GM18868 (cell line): ENCODE measurements around the gene SULF2.

Experiments used
- ATAC-seq: cut with Tn5 transposase; IDR thresholded peaks from one replicate; pipeline ENCODE4 v1.9.1; 2021; ENCODE audit warnings: mild to moderate bottlenecking, moderate library complexity; ENCODE audit not compliant: unreplicated experiment

SULF2 gene

DNA sequence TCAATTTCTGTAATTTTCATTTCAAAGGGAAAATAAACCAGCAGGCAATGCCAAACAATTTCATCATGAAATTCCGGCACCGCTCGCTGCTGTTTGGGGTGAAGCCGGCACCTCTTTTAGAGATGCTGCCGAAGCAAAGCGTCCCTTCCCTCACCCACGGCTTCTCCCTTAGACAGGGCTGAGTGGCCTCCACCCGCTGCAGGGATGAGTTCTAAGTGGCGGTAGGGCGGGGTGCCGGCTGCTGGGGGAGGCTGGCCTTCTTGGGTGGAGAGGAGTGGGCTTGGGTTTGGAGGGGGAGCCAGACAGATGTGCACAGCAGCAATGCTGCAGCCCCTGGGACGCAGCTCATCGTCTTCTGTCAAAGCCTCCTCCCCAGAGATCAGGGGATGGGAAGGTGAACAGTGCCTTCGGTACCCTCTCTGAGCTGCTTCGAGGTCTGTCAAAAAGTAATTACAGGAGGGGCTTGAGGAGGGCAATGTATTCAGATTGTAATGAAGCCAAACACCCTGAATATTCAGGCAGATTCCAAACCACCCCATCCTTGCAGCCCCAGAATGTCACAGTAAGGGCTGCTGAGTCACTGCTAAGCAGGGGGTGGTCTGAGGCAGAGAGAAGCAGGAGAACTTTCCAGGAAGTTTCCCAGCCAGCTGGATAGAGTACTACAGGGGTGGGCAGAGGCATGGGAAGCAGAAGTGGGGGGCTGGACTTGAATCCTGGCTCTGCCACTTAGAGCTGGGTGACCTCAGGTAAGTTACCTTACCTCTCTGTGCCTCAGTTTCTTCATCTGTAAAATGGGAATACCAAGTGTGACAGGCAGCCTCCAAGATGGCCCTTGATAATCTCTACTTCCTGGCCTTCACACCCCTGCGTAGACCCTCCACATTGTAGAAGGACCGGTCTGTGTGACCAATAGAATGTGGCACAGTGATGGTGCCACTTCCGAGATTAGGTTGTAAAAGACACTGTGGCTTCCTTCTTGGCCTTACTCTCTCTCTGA lies 96.6 kb downstream of the SULF2 start:
- ATAC-seq, result no peak

DNA sequence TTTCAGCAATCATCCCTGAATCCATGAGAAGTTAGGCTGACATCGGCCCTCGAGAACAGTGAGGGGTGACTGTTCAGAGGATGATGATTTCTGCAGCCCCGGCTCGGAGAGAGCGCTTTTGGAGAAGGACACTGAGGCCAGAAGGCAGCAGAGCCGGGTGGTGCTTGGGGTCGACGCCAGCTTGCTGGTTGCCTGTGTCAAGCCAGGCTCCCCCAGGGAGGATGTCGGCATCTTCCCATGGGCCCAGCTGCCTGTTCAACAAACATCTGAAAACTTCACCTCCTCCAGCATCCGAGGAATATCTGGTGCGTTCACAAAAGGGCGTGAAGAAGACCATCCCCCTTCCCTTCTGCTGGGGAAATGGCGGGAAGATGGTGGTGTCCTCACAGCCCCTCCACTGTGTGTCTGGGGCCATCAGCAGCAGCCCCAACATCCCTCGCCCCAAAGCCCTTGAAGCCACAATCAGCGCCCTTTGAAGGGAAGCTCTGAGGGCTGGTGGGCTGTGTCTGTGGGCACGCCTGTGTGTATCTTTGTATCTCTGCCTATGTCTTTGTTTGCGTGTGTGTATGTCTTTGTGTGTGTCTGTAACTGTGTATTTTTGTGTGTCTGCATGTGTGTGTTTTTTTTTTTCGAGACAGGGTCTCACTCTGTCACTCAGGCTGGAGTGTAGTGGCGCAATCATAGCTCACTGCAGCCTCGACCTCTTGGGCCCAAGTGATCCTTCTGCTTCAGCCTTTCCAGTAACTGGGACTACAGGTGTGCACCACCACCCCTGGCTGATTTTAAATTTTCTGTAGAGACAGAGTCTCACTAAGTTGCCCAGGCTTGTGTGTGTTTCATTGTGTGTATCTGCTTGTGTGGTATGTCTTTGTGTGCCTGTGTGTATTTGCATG lies 97.9 kb downstream of the SULF2 start:
- no peak for ATAC-seq

DNA sequence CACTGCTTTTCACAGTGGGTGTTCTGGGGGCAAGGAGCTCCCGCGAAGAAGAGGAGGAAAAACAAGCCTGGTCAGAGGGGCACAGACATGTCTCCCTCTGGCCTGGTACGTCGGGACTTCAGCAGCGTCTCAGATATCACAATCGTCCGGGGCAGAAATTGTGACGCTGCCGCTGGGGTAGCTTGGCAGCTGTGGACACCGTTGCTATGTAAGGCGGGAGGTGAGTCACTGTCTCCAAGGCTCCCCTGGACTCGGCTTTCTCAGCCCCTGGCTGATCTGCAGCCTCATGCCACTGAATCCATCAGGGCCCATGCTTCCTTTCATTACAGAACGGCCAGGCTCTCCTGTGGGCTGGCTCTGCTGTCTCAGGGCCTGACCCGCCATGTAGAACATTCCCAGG lies 98.7 kb downstream of the SULF2 start:
- ATAC-seq, result no peak

DNA sequence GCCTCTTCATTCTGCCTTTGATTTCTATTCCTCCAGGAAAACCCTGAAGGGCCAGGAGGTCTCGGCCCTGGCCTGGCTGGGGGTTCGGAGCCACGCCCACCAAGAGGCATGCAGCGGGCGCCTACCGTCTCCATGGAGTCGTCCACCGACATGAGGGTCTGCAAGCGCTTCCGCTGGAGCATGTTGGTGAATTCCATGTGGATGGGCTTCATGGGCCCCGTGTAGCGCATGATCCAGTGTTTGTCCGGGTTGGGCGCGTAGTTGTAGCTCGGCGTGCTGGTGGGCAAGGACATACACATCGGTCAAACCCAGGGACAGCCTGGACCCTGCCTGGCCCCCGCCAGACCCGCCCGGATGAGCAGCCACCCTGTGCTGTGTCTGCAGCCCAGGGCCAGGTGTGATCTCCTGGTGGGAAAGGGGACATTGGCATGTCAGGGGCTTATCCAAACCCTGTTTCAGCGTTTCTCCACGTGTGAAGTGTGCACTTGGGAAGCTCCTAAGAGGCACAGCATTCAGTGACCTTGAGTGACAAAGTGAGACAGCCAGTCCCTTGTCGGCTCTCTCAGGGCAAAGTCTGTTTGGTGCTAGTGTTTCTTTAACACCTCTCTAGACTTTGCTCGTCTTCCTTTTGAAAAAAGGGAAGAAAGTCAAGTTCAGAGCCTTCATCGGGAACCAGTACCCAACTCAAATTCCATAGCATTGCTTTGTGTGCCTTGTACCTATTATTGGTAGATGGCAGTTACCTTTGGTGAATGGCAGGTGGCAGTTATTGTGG lies 100.8 kb downstream of the SULF2 start:
- ATAC-seq, result no peak

DNA sequence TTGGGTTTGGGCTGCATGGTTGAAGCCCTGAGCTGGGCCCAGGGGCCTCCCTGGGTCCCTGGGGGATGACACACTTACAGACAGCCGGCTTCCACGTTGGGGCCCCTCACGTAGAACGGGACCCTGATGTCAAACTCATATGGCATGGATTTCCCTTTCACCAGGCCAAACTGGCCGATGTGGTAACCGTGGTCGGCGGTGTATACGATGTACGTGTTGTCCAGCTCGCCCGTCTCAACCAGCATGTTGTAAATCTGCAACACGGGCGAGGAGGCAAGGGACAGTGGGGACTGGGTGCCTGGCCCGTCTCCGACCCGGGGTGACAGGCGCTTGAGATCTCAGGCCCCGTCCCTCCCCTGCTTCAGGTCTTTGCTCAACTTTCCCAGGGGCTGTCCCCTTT lies 102.4 kb downstream of the SULF2 start:
- no peak for ATAC-seq

DNA sequence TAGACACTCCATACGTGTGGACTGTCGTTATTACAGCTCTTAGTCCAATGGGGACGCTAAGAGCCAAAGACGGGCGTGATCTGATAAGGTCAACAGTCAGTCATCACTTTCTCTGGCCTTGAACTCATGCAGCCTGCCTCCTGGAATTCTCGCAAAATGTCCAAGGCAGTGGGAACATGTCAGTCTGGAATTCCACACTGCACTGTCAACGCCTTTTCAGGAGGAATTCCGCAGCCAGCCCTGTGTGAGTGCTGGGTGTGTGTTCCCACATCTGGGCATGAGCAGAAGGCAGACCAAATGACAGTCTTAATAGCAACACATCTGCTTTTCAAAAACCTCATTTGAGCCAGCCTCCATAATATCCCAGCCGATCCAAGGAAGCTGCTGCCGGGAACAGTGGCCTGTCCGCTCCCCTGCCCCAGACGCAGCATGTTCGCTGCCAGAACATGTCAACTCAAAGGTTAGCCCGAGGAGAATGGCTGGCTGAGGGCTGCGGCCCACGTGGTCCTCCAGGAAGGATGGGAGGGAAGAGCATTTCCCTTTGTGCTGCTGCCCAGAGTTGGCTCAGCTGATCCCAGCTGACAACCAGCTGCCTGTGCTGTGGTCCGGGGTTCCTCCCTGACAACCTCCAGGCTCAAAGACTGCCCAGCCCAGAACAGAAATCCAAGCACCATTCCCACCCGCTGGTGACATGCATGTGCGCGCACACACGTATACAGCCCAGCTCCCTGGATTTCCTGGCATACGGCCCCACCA lies 103.1 kb downstream of the SULF2 start:
- no peak for ATAC-seq

DNA sequence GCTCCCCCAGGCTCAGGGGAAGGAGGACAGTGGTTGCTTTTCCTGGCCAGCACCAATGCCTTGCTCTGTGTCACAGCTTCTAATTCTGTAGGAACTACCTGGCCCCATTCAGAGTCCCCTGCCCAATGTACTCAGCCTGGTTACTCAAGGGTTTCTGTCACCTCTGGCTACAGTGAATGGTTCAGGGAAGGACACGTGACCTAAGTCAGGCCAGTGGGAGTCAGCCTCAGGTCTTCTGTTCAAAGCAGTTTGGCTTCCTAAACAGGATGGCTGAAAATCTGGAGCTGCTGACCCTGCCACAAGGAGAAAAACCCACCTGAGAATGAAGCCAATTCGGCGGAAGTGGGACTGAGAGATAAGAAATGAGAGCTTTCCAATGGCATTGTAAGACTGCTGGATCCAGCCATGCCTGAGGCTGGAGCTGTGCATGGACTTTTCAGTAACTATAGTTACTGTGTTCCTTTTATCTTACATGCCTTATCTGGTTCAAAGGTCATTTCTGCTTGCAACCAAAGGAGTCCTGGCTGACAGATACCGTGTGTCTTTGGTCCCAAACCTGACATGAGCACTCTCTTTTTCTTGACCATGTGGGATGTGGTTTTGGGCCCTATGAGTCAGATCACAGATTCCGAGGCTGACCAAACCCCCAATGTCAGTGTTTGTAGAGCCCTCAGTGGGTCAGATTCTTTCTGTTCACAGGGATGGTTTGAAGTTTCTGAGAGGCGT lies 104.3 kb downstream of the SULF2 start:
- ATAC-seq, result no peak

DNA sequence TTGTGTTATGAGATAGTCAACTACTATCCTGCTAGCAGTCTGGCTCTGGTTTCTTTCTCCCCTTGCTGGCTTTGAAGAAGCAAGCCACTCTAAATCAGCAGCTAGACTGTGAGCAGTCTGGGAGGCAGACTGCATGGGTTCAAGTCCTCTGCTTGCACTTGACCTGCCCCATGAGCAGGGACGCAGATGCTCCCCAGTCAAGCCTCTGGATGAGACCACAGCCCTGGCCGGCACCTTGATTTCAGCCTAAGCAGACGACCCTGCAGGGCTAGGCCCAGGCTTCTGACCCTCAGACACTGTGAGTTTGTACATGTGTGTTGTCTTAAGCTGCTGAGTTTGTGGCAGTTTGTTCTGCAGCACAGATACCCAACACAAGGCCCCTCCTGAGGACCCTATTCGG lies 105.8 kb downstream of the SULF2 start:
- no peak for ATAC-seq

DNA sequence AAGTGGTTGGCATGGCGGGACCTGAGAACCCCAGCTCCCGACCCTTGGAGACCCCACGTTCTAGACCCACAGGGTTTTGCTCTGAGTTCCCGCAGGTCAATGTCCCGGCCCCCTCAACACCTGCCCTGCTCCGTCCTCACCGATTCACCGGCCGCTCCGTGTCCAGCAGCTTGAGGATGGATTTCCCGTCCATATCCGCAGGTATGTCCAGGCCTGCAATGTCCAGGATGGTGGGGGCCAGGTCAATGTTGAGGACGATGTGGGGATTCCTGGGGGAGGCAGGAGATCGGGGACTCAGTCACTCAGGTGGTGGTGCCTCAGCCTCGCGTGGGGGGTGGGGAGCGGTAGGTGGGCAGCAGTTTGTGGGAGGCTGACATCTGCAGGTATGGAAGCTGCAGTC lies 106.7 kb downstream of the SULF2 start:
- no peak for ATAC-seq

DNA sequence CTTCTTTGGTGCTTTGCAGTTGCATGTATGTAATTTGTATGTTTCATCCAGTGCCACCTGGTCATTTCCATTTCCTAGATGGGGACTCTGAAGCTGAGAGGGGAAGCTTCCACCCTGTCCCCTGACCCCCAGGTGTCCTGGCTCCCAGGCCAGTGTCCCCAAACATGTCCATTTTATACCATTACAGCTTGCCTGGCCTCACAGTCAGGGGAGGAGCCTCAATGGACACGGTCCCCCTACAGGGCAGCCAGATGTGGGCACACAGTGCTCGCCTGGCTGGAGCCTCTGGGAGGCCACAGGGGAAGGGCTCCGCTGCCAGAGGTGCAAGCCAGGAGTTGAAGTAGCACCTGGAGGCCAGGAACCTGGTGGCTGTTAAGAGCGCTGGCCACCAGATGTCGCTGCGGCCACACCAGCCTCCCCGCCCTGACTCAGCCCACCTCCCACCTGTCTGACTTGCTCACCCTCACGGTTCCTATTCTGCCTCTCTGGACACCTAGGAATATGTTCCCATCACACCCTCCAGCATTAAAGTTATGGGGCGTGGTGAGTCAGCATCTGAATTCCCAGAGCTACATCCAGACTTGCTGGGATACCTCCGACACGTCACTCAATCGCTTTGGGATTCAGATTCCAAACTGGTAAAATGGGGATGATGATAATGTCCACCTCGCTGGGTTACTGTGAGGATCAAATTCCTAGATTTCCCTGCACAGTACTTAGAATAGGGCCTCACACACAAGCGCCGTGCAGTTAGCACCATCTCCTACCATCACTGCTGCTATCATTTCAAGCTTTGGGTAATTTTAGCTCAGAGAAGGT lies 107.4 kb downstream of the SULF2 start:
- ATAC-seq, result no peak

DNA sequence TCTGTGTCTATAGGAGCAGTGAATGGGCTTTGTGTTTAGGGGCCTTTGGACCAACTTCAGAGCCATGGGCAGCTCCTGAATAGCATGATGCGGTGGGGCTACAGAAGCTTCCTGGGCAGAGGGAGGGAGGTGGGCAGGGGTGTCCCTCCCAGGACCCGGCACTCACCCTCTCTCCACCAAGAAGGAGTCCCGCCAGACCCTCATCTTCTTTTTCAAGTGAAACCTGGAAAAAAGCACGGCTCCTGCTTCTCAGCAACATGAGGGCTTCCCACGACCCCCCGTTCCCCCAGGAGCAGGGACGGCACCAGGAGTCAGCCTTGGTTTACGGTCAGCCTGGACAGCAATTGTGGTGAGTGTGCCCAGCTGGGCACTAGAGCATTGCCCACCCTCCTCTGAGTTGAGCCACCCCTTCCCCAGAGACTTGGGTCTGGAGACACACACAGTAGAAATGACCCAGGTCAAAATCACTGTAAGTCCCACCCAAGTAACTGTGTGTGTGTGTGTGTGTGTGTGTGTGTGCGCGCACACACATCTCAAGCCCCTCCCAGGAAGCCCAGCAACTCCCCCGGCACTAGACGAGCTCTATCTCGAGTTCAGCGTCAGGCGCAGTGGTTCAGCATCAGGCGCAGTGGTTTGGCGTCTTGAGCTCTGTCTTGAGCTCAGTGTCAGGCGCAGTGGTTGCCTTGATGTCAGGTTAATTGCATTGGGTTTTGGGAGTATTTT lies 108.2 kb downstream of the SULF2 start:
- no peak for ATAC-seq

DNA sequence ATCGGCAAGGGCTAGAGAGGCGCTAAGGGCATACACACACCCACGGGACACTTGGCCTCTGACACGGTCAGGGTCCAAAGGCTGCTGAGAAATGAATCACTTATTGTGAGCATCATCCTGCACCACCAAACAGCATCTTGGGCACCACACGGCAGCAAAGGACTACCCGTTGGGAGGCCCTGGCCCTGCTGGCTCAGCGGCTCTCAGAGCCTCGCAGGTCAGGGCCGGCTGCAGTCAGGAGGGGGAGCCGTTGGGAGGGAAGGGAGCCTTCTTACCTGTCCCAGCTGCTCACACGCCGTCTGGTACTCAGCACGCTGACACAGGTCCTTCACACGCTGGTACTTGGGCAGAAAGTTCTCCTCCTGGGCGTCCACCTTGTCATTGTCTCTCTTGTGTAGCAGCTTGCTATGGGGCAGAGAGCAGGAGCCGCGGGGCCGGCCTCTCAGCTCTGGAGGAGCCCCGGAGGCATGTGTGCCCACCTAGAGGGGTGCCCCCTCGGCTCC lies 109.0 kb downstream of the SULF2 start:
- ATAC-seq, result no peak

DNA sequence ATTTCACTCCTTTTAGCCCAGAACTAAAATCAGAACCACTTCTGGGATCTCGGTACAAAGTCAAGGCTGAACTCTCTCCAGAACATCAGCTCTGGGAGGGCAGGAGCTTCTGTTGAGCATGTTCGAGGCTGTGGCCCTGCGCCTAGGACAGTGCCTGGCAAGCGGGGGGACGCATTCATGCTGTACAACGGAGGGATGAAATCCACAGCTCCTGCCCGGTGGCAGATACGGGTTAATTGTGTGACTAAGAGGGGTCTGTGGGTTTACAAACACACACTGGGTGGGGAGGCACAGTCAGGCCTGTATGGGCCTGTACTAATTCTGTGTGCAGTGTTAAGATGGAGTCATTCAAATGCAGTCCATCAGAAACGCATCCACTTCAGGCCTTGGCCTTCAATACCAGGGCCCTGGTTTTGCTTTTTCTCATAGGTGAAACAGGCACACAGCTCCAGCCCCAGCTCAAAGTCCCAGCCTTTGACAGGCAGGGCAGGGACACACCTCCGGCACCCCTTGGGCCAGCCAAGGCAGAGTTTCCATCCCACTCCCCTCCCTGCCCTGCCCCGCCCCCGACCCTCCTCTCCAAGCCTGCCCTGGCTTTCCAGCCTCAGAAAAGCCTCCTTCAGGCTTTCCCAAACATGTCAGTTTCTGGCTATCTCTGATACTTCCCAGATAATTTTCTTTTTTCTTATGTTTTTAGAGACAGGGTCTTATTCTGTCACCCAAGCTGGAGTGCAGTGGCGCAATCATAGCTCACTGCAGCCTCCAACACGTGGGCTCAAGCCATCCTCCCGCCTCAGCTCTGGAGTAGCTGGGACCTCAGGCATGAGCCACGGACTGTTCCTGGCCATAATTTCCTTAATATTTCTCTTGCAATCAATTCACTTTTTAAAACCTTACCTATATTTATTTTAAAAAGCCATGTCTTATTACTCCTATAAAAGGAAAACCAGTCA lies 109.8 kb downstream of the SULF2 start:
- ATAC-seq, result no peak

DNA sequence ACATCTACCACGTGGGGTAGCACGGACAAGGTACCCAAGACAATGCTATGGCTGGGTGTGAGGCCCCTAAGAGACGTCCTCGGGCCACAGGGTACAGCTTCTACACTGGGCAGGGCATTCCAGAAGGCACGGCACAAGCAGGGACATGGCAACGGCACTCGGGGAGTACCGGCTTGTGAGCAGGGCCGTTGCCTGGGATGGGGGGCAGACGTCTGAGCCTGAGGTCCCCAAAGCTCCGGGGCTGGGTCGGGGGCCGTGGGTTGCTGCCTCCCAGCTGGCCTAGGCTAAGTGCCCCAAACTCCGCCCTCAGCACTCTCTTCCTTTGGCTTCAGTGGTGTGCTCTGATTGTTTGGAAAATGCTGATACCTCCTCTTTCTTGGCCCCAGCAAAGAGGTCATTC lies 110.6 kb downstream of the SULF2 start:
- ATAC-seq, result no peak

DNA sequence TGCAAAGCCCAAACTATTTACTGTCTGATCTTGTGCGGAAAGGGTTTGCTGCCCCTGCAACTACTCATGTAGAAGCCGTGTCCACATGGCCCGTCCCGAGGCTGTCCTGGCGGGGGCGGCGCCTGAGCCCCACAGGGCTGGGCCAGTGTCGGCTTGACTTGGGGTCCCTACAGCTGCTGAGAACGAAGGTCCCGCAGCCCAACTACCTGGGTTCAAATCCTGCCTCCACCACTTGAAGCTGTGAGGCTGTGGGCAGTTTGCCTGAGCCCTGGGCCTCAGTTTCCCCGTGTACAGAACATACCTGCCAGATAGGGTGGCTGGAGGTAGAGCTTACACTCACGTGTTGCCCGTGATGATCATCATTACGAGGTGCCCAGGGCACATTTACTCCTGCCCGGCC lies 111.1 kb downstream of the SULF2 start:
- no peak for ATAC-seq

DNA sequence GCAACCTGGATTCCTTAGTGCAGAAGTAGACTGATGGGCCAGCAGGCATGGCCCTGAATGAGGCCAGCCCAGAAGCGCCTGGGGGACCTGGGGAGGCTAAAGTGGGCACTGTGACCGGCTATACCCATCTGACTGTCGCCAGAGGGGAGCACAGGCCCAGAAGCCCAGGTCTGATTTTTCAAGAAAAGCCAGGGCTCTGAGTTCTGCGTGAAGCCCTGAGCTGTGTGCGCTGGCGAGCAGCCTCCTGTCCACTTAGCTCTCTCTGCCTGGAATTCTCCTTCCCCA lies 111.7 kb downstream of the SULF2 start:
- no peak for ATAC-seq
